WTC11 (cell line): Measurements from ENCODE around the gene SMOC2. TPM values are rescaled to one million over a fixed set of nuclear protein-coding genes. Genes with fewer than 3 reads are reported as not detected.

ENCODE experiments used
- ATAC-seq: fragments of 200-7000 bp; cut with Tn5 transposase; 2 replicates; pipeline ENCODE4 v1.10.0; 2021; ENCODE audit warnings: mild to moderate bottlenecking, moderate library complexity
- CTCF ChIA-PET: fragments of 300-600 bp; sonication (Branson Sonifier 250); formaldehyde crosslinking; loops from one replicate; lab custom pipeline; 2021; ENCODE audit warnings: antibody characterized with exemption; lab: Charles Lee
- POLR2A ChIA-PET: fragments of 350-600 bp; sonication (Branson Sonifier 250); formaldehyde crosslinking; loops from one replicate; lab custom pipeline; 2021; ENCODE audit warnings: antibody characterized with exemption; lab: Charles Lee
- DNase-seq: peaks from one replicate; pipeline ENCODE4 v3.0.0; 2021; ENCODE audit warnings: low spot score
- H3K27ac Mint-ChIP-seq: 2 replicates; pipeline ENCODE4 v1.8.0; 2021; ENCODE audit warnings: mixed read lengths
- H3K27me3 Mint-ChIP-seq: 2 replicates; pipeline ENCODE4 v1.8.0; 2021; ENCODE audit warnings: low read depth, mild to moderate bottlenecking, moderate library complexity, mixed read lengths
- H3K36me3 Mint-ChIP-seq: 2 replicates; pipeline ENCODE4 v1.8.0; 2021; ENCODE audit warnings: mixed read lengths
- H3K4me1 Mint-ChIP-seq: 2 replicates; pipeline ENCODE4 v1.8.0; 2022; ENCODE audit warnings: mixed read lengths
- H3K4me3 Mint-ChIP-seq: 2 replicates; pipeline ENCODE4 v1.8.0; 2021; ENCODE audit warnings: mild to moderate bottlenecking, moderate library complexity, mixed read lengths
- H3K9me3 Mint-ChIP-seq: 2 replicates; pipeline ENCODE4 v1.8.0; 2021; ENCODE audit warnings: mixed read lengths
- CDX4 ChIP-seq: fragments of 250-450 bp; sonication (Bioruptor Pico); IDR thresholded peaks from 2 replicates; pipeline ENCODE4 v1.9.0; 2021; ENCODE audit warnings: moderate library complexity, mild to moderate bottlenecking, inconsistent platforms, borderline replicate concordance
- CREB1 ChIP-seq: sonication (generic); formaldehyde crosslinking; IDR thresholded peaks from 2 replicates; pipeline ENCODE4 v1.8.0; 2023; ENCODE audit warnings: mild to moderate bottlenecking, missing genetic modification reagents
- FOXJ3 ChIP-seq: sonication (generic); formaldehyde crosslinking; IDR thresholded peaks from 2 replicates; pipeline ENCODE4 v1.9.0; 2021; ENCODE audit warnings: missing genetic modification reagents, mild to moderate bottlenecking, borderline replicate concordance
- FOXP4 ChIP-seq: sonication (generic); formaldehyde crosslinking; IDR thresholded peaks from 2 replicates; pipeline ENCODE4 v1.8.0; 2022; ENCODE audit warnings: mild to moderate bottlenecking, missing genetic modification reagents
- GABPB1 ChIP-seq: sonication (generic); formaldehyde crosslinking; IDR thresholded peaks from 2 replicates; pipeline ENCODE4 v1.8.1; 2023; ENCODE audit warnings: mild to moderate bottlenecking, missing genetic modification reagents
- GTF2I ChIP-seq: fragments of 250-450 bp; sonication (Bioruptor Pico); conservative IDR thresholded peaks from 2 replicates; pipeline ENCODE4 v1.4.0; 2021; ENCODE audit warnings: mild to moderate bottlenecking
- MXD4 ChIP-seq: fragments of 250-450 bp; sonication (Bioruptor Pico); IDR thresholded peaks from 2 replicates; pipeline ENCODE4 v1.8.0; 2021; ENCODE audit warnings: mild to moderate bottlenecking, moderate library complexity, borderline replicate concordance
- NR1H2 ChIP-seq: sonication (generic); formaldehyde crosslinking; IDR thresholded peaks from 2 replicates; pipeline ENCODE4 v1.9.0; 2021; ENCODE audit warnings: mild to moderate bottlenecking, moderate library complexity, missing genetic modification reagents
- PREB ChIP-seq: sonication (generic); formaldehyde crosslinking; IDR thresholded peaks from 2 replicates; pipeline ENCODE4 v1.8.1; 2022; ENCODE audit warnings: mild to moderate bottlenecking, missing genetic modification reagents, moderate library complexity, borderline replicate concordance
- PRRX2 ChIP-seq: fragments of 250-450 bp; sonication (Bioruptor Pico); IDR thresholded peaks from 2 replicates; pipeline ENCODE4 v1.8.0; 2021; ENCODE audit warnings: mild to moderate bottlenecking
- SOX15 ChIP-seq: fragments of 250-450 bp; sonication (Bioruptor Pico); IDR thresholded peaks from 2 replicates; pipeline ENCODE4 v1.9.0; 2021; ENCODE audit warnings: mild to moderate bottlenecking
- TEAD1 ChIP-seq: sonication (generic); formaldehyde crosslinking; IDR thresholded peaks from 2 replicates; pipeline ENCODE4 v1.8.0; 2022; ENCODE audit warnings: mild to moderate bottlenecking, missing genetic modification reagents
- ZNF138 ChIP-seq: sonication (generic); formaldehyde crosslinking; conservative IDR thresholded peaks from 2 replicates; pipeline ENCODE4 v1.8.1; 2022; ENCODE audit warnings: mild to moderate bottlenecking, moderate library complexity, missing genetic modification reagents
- ZNF281 ChIP-seq: sonication (generic); formaldehyde crosslinking; IDR thresholded peaks from 2 replicates; pipeline ENCODE4 v1.8.0; 2023; ENCODE audit warnings: mild to moderate bottlenecking, missing genetic modification reagents
- ZNF396 ChIP-seq: fragments of 250-450 bp; sonication (Bioruptor Pico); IDR thresholded peaks from 2 replicates; pipeline ENCODE4 v1.8.0; 2021; ENCODE audit warnings: mild to moderate bottlenecking, moderate library complexity, borderline replicate concordance
- total RNA-seq: library from RNA; stranded (reverse); gene quantifications from 3 replicates; pipeline ENCODE4 v1.2.3, GENCODE V29; 2021
- TF ChIP-seq, protein P1 (sequence below): fragments of 250-450 bp; sonication (Bioruptor Pico); IDR thresholded peaks from 2 replicates; pipeline ENCODE4 v2.1.2; 2022; ENCODE audit warnings: mild to moderate bottlenecking, moderate library complexity
- TF ChIP-seq, protein P2 (sequence below): fragments of 250-450 bp; sonication (Bioruptor Pico); IDR thresholded peaks from 2 replicates; pipeline ENCODE4 v1.8.0; 2021; ENCODE audit warnings: mild to moderate bottlenecking
- TF ChIP-seq, protein P3 (sequence below): sonication (generic); formaldehyde crosslinking; IDR thresholded peaks from 2 replicates; pipeline ENCODE4 v1.8.0; 2022; ENCODE audit warnings: mild to moderate bottlenecking, missing genetic modification reagents

SMOC2 gene
- total RNA-seq, 1 experiment from 2014 or later: 3.9 TPM

- no peaks in the 10 kb centered on the region for H3K27me3 Mint-ChIP-seq
- no peak for ATAC-seq
- TF ChIP-seq MXD4 (no peak), SOX15 (CRISPR knock-in tag) (no peak), GTF2I (CRISPR knock-in tag) (no peak), PRRX2 (CRISPR knock-in tag) (no peak)
- TF ChIP-seq, all 79 proteins: peak for 0
- H3K4me3 Mint-ChIP-seq: no peak overlapping the region
- POLR2A ChIA-PET: no interaction called here
- CTCF ChIA-PET: no interaction called here
- no peak for DNase-seq
- H3K9me3 Mint-ChIP-seq: peaks cover 5% of the 10 kb centered on the region
- H3K36me3 Mint-ChIP-seq: no peaks in the 10 kb centered on the region; the same call in 1 of the 2 replicates
- no peak overlapping the region for H3K27ac Mint-ChIP-seq
- H3K4me1 Mint-ChIP-seq: no peaks in the 10 kb centered on the region; the same call in 1 of the 2 replicates
Measured at GRCh38 chr6:168554898-168555617, 114.1 kb downstream of the SMOC2 start.

DNA sequence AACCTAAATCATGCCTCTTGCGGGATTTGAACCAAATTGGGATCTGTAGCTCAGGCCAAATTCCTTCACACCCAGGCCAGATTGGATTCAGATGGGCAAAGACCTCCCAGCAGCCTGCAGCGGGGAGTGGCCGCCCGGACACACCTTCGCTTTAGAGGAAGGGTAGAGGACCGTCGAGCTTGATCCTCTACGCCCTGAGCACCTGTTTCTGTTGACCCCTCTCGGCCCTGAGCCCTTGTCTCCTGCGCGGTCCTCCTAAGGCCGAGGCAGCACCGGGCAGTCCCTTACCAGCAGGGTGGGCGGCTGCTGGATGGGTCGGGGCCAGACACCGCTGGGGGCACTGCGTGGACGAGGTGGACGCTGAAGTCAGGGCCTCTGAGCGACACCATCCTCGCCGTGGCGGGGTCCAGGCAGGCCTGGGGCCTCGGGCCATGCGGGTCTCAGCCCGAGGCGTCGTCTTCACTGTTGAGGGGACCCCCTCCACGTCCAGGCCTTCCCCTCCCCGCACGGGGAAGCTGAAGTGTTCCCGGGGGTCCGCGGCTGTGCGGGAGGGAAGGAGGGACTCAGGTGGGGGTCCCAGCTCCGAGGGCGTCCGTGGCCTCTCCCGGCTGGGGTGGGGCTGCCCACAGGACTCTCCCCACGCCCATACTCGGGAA lies 114.8 kb downstream of the SMOC2 start:
- no peaks in the 10 kb centered on the region; the same call in 1 of the 2 replicates for H3K4me1 Mint-ChIP-seq
- TF ChIP-seq, protein P1, sequence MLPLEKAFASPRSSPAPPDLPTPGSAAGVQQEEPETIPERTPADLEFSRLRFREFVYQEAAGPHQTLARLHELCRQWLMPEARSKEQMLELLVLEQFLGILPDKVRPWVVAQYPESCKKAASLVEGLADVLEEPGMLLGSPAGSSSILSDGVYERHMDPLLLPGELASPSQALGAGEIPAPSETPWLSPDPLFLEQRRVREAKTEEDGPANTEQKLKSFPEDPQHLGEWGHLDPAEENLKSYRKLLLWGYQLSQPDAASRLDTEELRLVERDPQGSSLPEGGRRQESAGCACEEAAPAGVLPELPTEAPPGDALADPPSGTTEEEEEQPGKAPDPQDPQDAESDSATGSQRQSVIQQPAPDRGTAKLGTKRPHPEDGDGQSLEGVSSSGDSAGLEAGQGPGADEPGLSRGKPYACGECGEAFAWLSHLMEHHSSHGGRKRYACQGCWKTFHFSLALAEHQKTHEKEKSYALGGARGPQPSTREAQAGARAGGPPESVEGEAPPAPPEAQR (CRISPR knock-in tag): no peak
- ChIA-PET POLR2A (no interaction called here), CTCF (no interaction called here)
- H3K27me3 Mint-ChIP-seq: no peaks in the 10 kb centered on the region
- ATAC-seq (no peak), DNase-seq (no peak)
- no peak overlapping the region for H3K27ac Mint-ChIP-seq
- no peak overlapping the region for H3K4me3 Mint-ChIP-seq
- no peaks in the 10 kb centered on the region; the same call in 1 of the 2 replicates for H3K36me3 Mint-ChIP-seq
- H3K9me3 Mint-ChIP-seq: peaks cover 4% of the 10 kb centered on the region

GRCh38 chr6:168557512-168557911 lies 116.5 kb downstream of the SMOC2 start:
- TF ChIP-seq FOXJ3: no peak
- TF ChIP-seq, protein P2, sequence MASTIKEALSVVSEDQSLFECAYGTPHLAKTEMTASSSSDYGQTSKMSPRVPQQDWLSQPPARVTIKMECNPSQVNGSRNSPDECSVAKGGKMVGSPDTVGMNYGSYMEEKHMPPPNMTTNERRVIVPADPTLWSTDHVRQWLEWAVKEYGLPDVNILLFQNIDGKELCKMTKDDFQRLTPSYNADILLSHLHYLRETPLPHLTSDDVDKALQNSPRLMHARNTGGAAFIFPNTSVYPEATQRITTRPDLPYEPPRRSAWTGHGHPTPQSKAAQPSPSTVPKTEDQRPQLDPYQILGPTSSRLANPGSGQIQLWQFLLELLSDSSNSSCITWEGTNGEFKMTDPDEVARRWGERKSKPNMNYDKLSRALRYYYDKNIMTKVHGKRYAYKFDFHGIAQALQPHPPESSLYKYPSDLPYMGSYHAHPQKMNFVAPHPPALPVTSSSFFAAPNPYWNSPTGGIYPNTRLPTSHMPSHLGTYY (CRISPR knock-in tag): no peak
- TF ChIP-seq, protein P3, sequence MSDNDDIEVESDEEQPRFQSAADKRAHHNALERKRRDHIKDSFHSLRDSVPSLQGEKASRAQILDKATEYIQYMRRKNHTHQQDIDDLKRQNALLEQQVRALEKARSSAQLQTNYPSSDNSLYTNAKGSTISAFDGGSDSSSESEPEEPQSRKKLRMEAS: no peak
- TF ChIP-seq CDX4 (CRISPR knock-in tag): no peak
- TF ChIP-seq PREB (CRISPR knock-in tag): no peak
- no peak for TF ChIP-seq CREB1 (CRISPR knock-in tag)
- TF ChIP-seq NR1H2 (CRISPR knock-in tag): no peak
- no peak for TF ChIP-seq TEAD1 (CRISPR knock-in tag)
- no peak for TF ChIP-seq ZNF281 (CRISPR knock-in tag)
- no peak for TF ChIP-seq ZNF396 (CRISPR knock-in tag)
- no peak for TF ChIP-seq FOXP4 (CRISPR knock-in tag)
- TF ChIP-seq GABPB1 (CRISPR knock-in tag): no peak
- no peak for TF ChIP-seq ZNF138 (CRISPR knock-in tag)
- ATAC-seq: no peak
- peaks cover 3% of the 10 kb centered on the region for H3K27me3 Mint-ChIP-seq
- ChIA-PET CTCF (no interaction called here), POLR2A (no interaction called here)
- DNase-seq: no peak
- no peaks in the 10 kb centered on the region for H3K36me3 Mint-ChIP-seq
- H3K4me1 Mint-ChIP-seq: peaks cover 3% of the 10 kb centered on the region
- H3K27ac Mint-ChIP-seq: no peak overlapping the region
- no peaks in the 10 kb centered on the region for H3K9me3 Mint-ChIP-seq
- no peak overlapping the region for H3K4me3 Mint-ChIP-seq
